WTC11 (cell line): ENCODE results near the gene EVA1C. TPM values are rescaled to one million over a fixed set of nuclear protein-coding genes. Genes with fewer than 3 reads are reported as not detected.

Experiments
- ATAC-seq: fragments of 200-7000 bp; cut with Tn5 transposase; 2 replicates; pipeline ENCODE4 v1.10.0; 2021; ENCODE audit warnings: mild to moderate bottlenecking, moderate library complexity
- CTCF ChIA-PET: fragments of 300-600 bp; sonication (Branson Sonifier 250); formaldehyde crosslinking; loops from one replicate; lab custom pipeline; 2021; ENCODE audit warnings: antibody characterized with exemption; lab: Charles Lee
- POLR2A ChIA-PET: fragments of 350-600 bp; sonication (Branson Sonifier 250); formaldehyde crosslinking; loops from one replicate; lab custom pipeline; 2021; ENCODE audit warnings: antibody characterized with exemption; lab: Charles Lee
- DNase-seq: peaks from one replicate; pipeline ENCODE4 v3.0.0; 2021; ENCODE audit warnings: low spot score
- H3K27ac Mint-ChIP-seq: 2 replicates; pipeline ENCODE4 v1.8.0; 2021; ENCODE audit warnings: mixed read lengths
- H3K27me3 Mint-ChIP-seq: 2 replicates; pipeline ENCODE4 v1.8.0; 2021; ENCODE audit warnings: low read depth, mild to moderate bottlenecking, moderate library complexity, mixed read lengths
- H3K36me3 Mint-ChIP-seq: 2 replicates; pipeline ENCODE4 v1.8.0; 2021; ENCODE audit warnings: mixed read lengths
- H3K4me1 Mint-ChIP-seq: 2 replicates; pipeline ENCODE4 v1.8.0; 2022; ENCODE audit warnings: mixed read lengths
- H3K4me3 Mint-ChIP-seq: 2 replicates; pipeline ENCODE4 v1.8.0; 2021; ENCODE audit warnings: mild to moderate bottlenecking, moderate library complexity, mixed read lengths
- H3K9me3 Mint-ChIP-seq: 2 replicates; pipeline ENCODE4 v1.8.0; 2021; ENCODE audit warnings: mixed read lengths
- AFF4 ChIP-seq: sonication (generic); formaldehyde crosslinking; IDR thresholded peaks from 2 replicates; pipeline ENCODE4 v1.8.1; 2023; ENCODE audit warnings: mild to moderate bottlenecking, missing genetic modification reagents, borderline replicate concordance
- ATF3 ChIP-seq: sonication (generic); formaldehyde crosslinking; conservative IDR thresholded peaks from 2 replicates; pipeline ENCODE4 v1.8.1; 2022; ENCODE audit warnings: mild to moderate bottlenecking, missing genetic modification reagents
- E2F1 ChIP-seq: sonication (generic); formaldehyde crosslinking; IDR thresholded peaks from 2 replicates; pipeline ENCODE4 v1.8.0; 2022; ENCODE audit warnings: mild to moderate bottlenecking, missing genetic modification reagents
- FOXP4 ChIP-seq: sonication (generic); formaldehyde crosslinking; IDR thresholded peaks from 2 replicates; pipeline ENCODE4 v1.8.0; 2022; ENCODE audit warnings: mild to moderate bottlenecking, missing genetic modification reagents
- IRF1 ChIP-seq: sonication (generic); formaldehyde crosslinking; IDR thresholded peaks from 2 replicates; pipeline ENCODE4 v1.8.0; 2023; ENCODE audit warnings: missing genetic modification reagents
- JAZF1 ChIP-seq: fragments of 250-450 bp; sonication (Bioruptor Pico); IDR thresholded peaks from 2 replicates; pipeline ENCODE4 v1.9.0; 2021; ENCODE audit warnings: moderate library complexity, mild to moderate bottlenecking, inconsistent platforms
- NFATC4 ChIP-seq: fragments of 250-450 bp; sonication (Bioruptor Pico); IDR thresholded peaks from 2 replicates; pipeline ENCODE4 v1.9.0; 2021; ENCODE audit warnings: mild to moderate bottlenecking
- NR2C2 ChIP-seq: sonication (generic); formaldehyde crosslinking; IDR thresholded peaks from 2 replicates; pipeline ENCODE4 v1.8.0; 2022; ENCODE audit warnings: mild to moderate bottlenecking, missing genetic modification reagents
- RELA ChIP-seq: sonication (generic); formaldehyde crosslinking; IDR thresholded peaks from 2 replicates; pipeline ENCODE4 v1.8.1; 2022; ENCODE audit warnings: missing genetic modification reagents, mild to moderate bottlenecking, borderline replicate concordance
- STAT6 ChIP-seq: sonication (generic); formaldehyde crosslinking; conservative IDR thresholded peaks from 2 replicates; pipeline ENCODE4 v1.8.1; 2023; ENCODE audit warnings: mild to moderate bottlenecking, low read depth, missing genetic modification reagents, moderate library complexity
- ZNF121 ChIP-seq: sonication (generic); formaldehyde crosslinking; IDR thresholded peaks from 2 replicates; pipeline ENCODE4 v1.8.0; 2023; ENCODE audit warnings: missing genetic modification reagents
- ZNF425 ChIP-seq: fragments of 250-450 bp; sonication (Bioruptor Pico); conservative IDR thresholded peaks from 2 replicates; pipeline ENCODE4 v1.9.0; 2021; ENCODE audit warnings: mild to moderate bottlenecking
- ZNF671 ChIP-seq: fragments of 250-450 bp; sonication (Bioruptor Pico); IDR thresholded peaks from 2 replicates; pipeline ENCODE4 v1.8.0; 2021; ENCODE audit warnings: mild to moderate bottlenecking
- ZSCAN18 ChIP-seq: fragments of 250-450 bp; sonication (Bioruptor Pico); IDR thresholded peaks from 2 replicates; pipeline ENCODE4 v2.1.2; 2022; ENCODE audit warnings: mild to moderate bottlenecking, moderate library complexity
- total RNA-seq: library from RNA; stranded (reverse); gene quantifications from 3 replicates; pipeline ENCODE4 v1.2.3, GENCODE V29; 2021

The EVA1C gene
- total RNA-seq, 1 experiment from 2014 or later: 3.1 TPM

GRCh38 chr21:32483293-32483595, 70.7 kb downstream of the EVA1C start (continued):
- TF ChIP-seq AFF4 (CRISPR knock-in tag): no peak
- no peak for TF ChIP-seq RELA (CRISPR knock-in tag)
- TF ChIP-seq, all 79 proteins: peak for 0

- Mint-ChIP-seq H3K9me3 (peaks cover 8% of the 10 kb centered on the region), H3K27ac (peak overlapping the region; percentile 54; the same call in 1 of the 2 replicates), H3K36me3 (peaks cover 5% of the 10 kb centered on the region; the same call in 1 of the 2 replicates), H3K27me3 (no peaks in the 10 kb centered on the region), H3K4me3 (no peak overlapping the region), H3K4me1 (peaks cover 17% of the 10 kb centered on the region)
- ATAC-seq (no peak), DNase-seq (no peak)
- ChIA-PET POLR2A (no interaction called here), CTCF (no interaction called here)
- no peak for TF ChIP-seq IRF1 (CRISPR knock-in tag)
- no peak for TF ChIP-seq ATF3 (CRISPR knock-in tag)
- TF ChIP-seq NR2C2 (CRISPR knock-in tag): no peak
- no peak for TF ChIP-seq NFATC4 (CRISPR knock-in tag)
- TF ChIP-seq ZNF425: no peak
- TF ChIP-seq ZNF121: no peak
- no peak for TF ChIP-seq ZNF671 (CRISPR knock-in tag)
- no peak for TF ChIP-seq ZSCAN18
- no peak for TF ChIP-seq JAZF1 (CRISPR knock-in tag)
- TF ChIP-seq STAT6 (CRISPR knock-in tag): no peak
- TF ChIP-seq FOXP4: no peak
- no peak for TF ChIP-seq E2F1 (CRISPR knock-in tag)
Observed at GRCh38 chr21:32484706-32485380, 72.3 kb downstream of the EVA1C start.
